HT1080 (cell line): ENCODE measurements around the gene SLC7A4. TPM values are rescaled to one million over a fixed set of nuclear protein-coding genes. Genes with fewer than 3 reads are reported as not detected.
"Not testable (repeated sequence)": the region's sequence is repeated elsewhere in the genome, so short reads cannot be mapped to it uniquely, and the experiment has no call there.

ENCODE experiments used
- DNase-seq: peaks from one replicate; pipeline ENCODE4 v3.0.0-alpha.2; 2015; ENCODE audit warnings: low read depth
- total RNA-seq: library from RNA; depleted of rRNA; stranded (reverse); fragments of >200 nt; shearing (Covaris generic); gene quantifications from 2 replicates; pipeline ENCODE4 v1.2.3, GENCODE V29; 2014

Gene SLC7A4
- total RNA-seq, 1 experiment from 2014 or later, result not detected

DNA sequence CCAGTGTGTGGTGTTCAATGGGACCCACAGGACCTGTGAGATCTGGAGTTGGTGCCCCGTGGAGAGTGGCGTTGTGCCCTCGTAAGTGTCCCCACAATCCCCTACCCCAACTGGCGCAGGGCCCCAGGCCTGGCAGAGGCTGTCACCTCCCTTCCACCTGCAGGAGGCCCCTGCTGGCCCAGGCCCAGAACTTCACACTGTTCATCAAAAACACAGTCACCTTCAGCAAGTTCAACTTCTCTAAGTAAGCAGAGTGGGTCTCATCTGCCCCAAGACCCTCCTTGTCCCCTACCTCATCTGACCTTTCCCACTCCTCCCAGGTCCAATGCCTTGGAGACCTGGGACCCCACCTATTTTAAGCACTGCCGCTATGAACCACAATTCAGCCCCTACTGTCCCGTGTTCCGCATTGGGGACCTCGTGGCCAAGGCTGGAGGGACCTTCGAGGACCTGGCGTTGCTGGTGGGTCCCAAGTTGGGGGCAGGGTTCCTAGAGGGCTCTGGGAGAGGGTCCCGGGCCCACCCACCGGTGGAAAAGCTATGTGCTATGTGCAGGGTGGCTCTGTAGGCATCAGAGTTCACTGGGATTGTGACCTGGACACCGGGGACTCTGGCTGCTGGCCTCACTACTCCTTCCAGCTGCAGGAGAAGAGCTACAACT is 9.3 kb downstream of the SLC7A4 start:
- no peak for DNase-seq

- DNase-seq, result no peak
These were observed 9.9 kb downstream of the SLC7A4 start for GRCh38 chr22:21022507-21022906.

DNA sequence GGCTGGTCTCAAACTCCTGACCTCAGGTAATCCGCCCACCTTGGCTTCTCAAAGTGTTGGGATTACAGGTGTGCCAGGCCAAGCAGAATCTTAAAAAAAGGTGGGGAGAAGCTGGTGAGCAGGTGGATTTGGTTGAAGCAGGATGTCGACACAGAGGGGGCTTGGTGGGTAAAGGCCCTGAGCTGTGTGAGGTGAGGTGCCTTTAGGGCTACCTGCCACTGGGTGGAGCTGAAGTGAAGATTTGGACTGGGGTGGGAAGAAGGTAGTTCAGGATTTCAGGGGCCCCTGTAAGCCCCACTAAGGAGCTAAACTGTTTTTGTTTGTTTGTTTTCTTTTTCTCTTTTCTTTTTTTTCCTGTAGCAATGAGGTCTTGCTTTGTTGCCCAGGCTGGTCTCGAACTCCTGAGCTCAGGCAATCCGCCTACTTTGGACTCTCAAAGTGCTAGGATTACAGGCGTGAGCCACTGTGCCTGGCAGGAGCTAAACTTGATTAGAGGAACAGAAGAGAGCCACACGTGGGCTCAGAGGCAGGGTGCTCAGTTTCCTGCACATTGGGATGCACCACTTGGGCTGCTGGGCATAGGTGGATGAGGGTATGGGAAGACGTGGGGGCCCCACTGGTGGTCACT is 11.4 kb downstream of the SLC7A4 start:
- DNase-seq, result no peak

GRCh38 chr22:21018314-21018713 is 14.0 kb downstream of the SLC7A4 start:
- DNase-seq, result no peak

DNA sequence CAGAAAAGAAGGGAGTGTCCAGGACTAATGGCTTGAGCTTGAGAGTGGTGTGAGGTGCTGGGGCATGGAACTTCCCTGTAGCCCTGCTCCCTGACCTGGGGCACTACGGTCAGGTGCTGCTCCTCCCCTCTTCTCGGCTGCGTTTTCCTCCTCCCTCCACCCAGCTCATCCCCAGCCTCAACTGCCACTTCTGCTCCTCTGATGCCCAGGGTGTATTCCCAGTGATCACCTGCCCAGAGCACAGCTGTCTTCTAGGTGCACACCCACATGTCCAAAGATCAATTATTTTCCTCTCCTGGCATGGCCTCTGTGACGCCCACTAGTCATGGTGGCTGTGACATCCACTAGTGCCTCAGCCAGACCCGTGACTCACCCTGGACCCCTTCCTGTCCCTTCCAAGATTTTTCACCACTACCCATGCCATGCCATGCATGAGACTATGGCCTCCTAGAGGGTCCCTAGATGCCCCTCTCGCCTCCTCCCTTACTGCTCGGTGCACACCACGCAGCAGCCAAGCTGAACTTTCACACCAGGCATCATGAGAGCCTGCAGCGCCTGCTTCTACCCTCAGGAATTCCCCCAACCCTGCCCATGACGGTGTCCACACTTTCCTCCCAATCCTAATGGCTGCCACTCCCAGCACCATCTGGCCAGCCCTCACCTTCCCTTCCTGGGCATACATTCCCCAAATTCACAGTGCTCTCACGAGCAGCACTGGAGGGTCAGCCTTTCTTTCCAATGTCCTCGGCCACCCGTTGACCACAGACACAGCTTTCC is 15.5 kb downstream of the SLC7A4 start:
- no peak for DNase-seq

GRCh38 chr22:21015466-21016006 is 16.8 kb downstream of the SLC7A4 start:
- DNase-seq, result no peak

DNA sequence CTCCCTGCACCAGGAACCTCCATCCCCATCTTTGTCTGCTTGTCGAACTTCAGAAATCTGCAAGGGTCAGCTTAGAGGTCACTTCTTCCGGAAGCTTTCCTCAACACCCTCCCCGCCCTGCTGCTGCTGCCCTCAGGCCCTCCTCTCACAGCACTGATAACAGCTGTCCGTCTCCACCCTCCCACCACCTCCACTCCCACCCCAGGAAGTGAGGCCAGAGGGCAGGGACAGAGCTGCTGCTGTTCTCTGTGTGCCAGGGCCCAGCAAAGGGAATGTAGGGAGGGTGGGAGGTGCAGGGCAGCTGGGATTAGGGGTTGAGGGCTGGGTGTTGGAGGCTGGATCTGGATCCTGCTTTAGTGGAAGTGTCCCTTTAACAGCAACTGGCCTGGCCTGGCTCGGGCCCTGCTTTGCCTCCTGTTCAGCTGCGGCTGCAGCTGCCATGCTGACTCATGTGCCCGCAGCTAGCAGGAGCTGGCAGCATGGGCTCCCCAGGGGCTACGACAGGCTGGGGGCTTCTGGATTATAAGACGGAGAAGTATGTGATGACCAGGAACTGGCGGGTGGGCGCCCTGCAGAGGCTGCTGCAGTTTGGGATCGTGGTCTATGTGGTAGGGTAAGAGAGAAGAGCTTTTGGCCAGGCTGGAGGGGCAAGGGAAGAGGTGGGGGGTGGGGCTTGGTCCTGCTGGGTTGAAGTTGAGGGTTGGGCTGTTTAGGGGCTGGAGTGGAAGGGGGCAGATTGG is 17.5 kb downstream of the SLC7A4 start, which contains the start of gene P2RX6:
P2RX6 (plus strand) TSS at position 440 of the 740 bp plus-strand sequence; CDS start at position 450, 10 bp downstream.
- peak; percentile 63 for DNase-seq

- DNase-seq, result peak; percentile 82
These were observed 18.1 kb downstream of the SLC7A4 start for GRCh38 chr22:21014202-21014725.

DNA sequence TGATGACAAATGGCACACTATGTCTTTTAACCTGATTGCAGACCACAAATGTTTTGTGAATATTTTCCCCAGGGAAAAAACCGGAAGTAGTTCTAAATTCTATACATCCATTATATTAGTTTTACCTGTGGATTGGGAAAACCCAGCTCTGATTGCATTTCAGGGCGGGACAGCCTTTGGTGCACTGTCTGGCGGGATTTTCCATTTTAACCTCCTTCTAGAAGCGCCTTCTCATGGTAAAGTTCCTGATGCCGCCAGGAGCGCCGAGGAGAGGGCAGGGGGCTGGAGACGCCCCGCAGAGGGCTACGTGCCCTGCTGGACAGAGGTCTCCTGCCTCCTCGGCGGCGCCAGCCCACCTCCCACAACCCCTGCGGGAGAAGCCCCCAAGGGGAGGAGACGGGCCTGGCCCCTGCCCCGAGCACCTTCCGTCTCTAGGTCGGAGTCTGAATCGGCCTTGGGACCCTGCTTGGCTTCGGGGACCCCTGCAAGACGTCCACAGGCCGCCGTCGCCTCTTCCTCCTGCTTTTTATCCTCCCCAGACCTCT is 18.6 kb downstream of the SLC7A4 start:
- DNase-seq, result no peak

DNA sequence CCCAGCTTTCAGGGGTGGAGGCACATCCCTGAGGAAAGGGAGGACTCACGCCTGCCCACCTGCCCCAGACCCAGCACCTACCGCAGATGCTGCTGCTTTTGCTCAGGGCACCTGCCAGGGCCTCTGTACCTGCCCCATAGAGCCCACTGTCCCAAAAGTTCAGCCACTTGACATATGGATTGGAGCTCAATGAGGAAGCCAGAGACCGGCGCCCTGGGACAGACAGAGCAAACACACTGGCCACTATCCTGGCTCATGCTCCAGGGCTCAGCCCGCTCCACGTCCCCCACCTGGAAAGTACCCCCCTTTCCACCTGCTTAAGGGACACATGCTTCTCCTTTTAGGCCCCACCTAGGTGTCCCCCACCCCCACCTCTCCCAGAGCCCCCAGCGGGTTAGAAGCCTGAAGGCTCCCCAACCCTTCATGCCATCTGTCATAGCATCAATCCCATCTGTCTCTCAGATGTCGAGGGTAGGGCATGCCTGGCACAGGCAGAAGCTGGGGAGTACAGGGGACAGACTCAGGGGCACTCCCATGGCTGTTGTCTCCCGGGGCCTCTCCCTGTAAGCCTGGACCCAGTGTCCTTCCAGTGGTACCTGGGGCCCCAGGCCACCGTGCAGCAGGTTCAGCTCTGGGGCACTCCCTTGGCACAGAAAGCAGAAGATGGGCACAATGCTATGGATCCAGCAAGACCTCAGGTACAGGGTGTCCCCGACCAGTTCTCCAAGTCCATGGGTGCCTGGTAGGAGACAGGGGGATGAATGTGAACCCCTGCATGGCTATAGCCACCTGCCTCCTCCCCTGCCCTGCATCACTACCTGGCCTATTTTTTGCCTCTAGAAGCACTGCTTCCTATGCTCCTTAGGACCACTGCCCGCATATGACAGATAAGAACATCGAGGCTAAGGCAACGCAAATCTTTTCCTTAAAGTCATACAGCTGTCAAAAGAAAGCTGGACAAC is 19.6 kb downstream of the SLC7A4 start:
- DNase-seq, result no peak

- DNase-seq, result no peak
These were observed 21.8 kb downstream of the SLC7A4 start for GRCh38 chr22:21010426-21011113.

DNA sequence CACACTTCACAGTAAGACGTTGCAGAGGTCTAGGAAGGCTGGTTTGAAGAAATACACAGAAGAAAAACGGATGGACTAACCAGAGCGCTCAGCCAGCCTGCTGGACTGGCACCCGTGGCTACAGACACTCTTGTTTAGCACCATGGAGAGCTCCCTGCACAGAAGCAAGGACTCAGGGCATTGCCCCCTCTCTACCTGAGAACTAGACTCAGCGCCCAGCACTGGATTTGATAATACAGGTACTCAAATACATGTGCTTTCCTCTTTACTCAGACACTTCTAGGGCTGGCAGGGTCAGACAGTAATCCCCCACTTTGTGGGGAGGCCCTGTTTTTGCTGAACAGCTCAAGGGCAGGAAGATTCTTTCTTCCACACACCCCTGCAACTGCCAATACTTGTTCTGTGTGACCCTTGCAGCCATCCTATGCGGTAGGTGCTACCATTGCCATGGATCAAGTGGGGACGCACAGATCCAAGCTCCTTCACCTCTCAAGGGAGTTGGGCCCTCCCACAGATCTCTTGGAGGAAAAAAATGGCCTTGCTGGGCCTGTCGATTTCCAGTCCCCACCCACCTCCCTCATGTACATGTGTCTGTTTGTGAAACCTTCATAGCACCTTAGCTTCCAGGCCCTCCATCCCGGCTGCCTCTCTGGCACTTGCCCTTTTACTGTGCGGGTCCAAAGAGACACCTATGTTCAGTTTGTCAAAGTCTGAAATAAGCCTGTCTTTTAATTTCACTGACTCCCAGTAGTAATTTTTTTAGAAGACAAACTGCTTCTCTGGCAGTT is 22.5 kb downstream of the SLC7A4 start:
- peak; percentile 36 for DNase-seq

DNA sequence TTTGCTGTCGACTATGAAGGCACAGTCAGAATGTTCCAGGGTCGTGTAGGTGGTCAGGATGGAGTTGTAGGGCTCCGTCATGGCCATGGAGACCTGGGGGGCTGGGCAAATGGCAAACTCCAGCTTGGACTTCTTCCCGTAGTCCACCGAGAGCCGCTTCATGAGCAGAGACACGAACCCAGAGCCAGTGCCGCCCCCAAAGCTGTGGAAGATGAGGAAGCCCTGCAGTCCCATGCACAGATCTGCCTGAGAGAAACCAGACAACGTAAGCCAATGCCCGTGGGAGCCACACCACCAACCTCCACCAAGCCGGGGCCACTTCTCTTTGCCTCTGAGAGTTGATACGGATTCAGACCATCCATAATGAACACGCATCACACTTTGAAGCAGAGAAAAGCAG is 23.2 kb downstream of the SLC7A4 start:
- DNase-seq, result not testable (repeated sequence)

GRCh38 chr22:21003782-21004181 is 28.6 kb downstream of the SLC7A4 start:
- no peak for DNase-seq

DNA sequence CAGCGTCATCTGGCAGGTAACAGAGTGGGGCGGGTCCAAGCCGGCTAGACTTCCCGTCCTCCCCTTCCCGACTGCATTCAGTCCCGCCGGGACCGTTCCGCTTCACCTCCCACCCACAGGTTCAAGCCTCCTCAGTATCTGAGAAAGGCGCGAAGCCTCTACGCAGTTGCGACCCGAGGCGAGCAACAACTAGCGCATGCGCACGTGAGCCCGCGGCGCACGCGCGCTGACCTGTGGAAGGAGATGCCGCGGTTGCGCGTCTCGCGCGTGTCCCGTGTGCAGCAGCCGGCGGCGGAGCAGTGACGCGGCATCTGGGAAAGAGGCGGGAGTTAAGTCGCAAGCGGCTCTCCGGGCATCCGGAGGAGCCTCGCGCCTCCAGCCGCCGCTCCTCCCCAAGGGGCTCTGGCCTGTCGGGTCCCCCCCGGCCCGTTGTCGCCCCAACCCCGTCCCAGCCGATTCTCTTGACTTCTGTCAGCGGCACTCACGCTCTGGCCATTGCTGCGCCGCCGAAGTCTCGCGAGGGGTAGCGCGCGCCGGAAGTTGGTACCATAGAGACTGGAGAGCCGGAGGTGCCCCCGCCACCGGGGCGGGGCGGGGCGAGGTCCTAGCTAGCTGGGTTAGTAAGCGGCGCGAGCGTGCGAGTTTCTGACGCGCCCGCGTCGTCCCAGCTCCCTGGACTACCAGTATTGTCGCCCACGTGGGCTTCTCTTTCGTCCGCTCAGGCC is 30.6 kb downstream of the SLC7A4 start, which contains the start of gene THAP7:
THAP7 (minus strand) TSS at position 518 of the 725 bp plus-strand sequence; CDS start at position 311, 207 bp downstream.
- DNase-seq, result peak; percentile 91

DNA sequence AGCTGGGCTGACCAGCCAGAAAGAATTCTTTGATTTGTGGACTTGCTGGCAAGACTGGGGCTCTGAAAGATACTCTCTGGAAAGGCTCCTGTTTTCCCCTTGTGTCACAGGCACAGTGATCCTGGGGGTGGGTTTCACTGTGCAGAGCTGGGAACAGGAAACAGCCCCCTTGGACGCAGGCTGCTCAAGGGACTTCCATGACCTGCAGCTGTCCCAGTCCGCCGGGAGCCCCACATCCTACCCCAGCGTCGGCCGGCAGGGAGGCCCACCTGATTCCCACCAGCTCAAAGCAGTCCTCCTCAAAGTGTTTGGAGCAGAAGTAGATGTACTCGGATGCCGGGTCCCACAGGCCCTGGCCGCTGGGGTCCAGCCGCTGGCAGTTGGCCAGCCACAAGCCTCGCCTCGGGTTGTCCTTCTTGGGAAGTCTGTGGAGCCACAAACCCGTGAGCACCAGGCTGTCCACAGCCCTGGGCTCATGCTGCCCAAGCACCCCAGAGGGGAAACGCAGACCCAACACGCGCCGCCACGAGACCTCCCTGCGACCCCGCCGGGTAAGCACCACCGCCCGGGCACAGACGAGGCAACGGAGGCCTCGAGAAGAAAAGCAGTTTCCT is 31.3 kb downstream of the SLC7A4 start:
- no peak for DNase-seq
